IPS DF 4.7 (cell line): ENCODE data around the gene EFNB3.

Source experiments
- DNase-seq: peaks from one replicate; pipeline ENCODE4 v3.0.0-alpha.2; 2013; ENCODE audit warnings: low spot score; ENCODE audit errors: extremely low read depth

Gene EFNB3

GRCh38 chr17:7704601-7705268, at the start of gene EFNB3:
Gene EFNB3, plus strand, starts transcription at chr17:7705202. Its CDS starts 397 bp downstream, at chr17:7705599.
- DNase-seq, result no peak

GRCh38 chr17:7655541-7655840, 49.5 kb upstream of the EFNB3 start:
- DNase-seq, result no peak

- DNase-seq, result peak; percentile 92
Observed at GRCh38 chr17:7656958-7657609, 47.9 kb upstream of the EFNB3 start.

GRCh38 chr17:7667656-7668406, 37.2 kb upstream of the EFNB3 start:
- no peak for DNase-seq

- no peak for DNase-seq
Observed at GRCh38 chr17:7668482-7668881, 36.5 kb upstream of the EFNB3 start.

- peak; percentile 53 for DNase-seq
Observed at GRCh38 chr17:7673239-7673638, 31.8 kb upstream of the EFNB3 start.

GRCh38 chr17:7674934-7675333, 30.1 kb upstream of the EFNB3 start:
- no peak for DNase-seq

GRCh38 chr17:7676533-7676932, 28.5 kb upstream of the EFNB3 start:
- DNase-seq, result peak; percentile 41

- peak; percentile 28 for DNase-seq
Observed at GRCh38 chr17:7677388-7678067, 27.5 kb upstream of the EFNB3 start.

- DNase-seq, result no peak
Observed at GRCh38 chr17:7684851-7685532, 20.0 kb upstream of the EFNB3 start.

- peak; percentile 69 for DNase-seq
Observed at GRCh38 chr17:7685533-7686221, 19.3 kb upstream of the EFNB3 start.

- no peak for DNase-seq
Observed at GRCh38 chr17:7686222-7687071, 18.6 kb upstream of the EFNB3 start.

GRCh38 chr17:7687072-7687907, 17.7 kb upstream of the EFNB3 start, which contains the start of gene TP53:
Gene TP53, minus strand, starts transcription at chr17:7687490. Its CDS starts 10,896 bp downstream, at chr17:7676594.
- no peak for DNase-seq

- no peak for DNase-seq
Observed at GRCh38 chr17:7687908-7688807, 16.8 kb upstream of the EFNB3 start, which contains the start of gene WRAP53. Gene WRAP53, plus strand, starts transcription at chr17:7688477. Its CDS starts 172 bp downstream, at chr17:7688649.

GRCh38 chr17:7688808-7689316, 16.1 kb upstream of the EFNB3 start:
- DNase-seq, result no peak

GRCh38 chr17:7695586-7695985, 9.4 kb upstream of the EFNB3 start:
- no peak for DNase-seq

- no peak for DNase-seq
Observed at GRCh38 chr17:7697828-7698588, 7.0 kb upstream of the EFNB3 start.
